Ovary (tissue), 3 donors: ENCODE data around the gene SSB.

ENCODE experiments used
- EP300 ChIP-seq: sonication (generic); formaldehyde crosslinking; IDR thresholded peaks from one replicate; pipeline ENCODE4 v1.6.1; 2017; ENCODE audit warnings: antibody characterized with exemption
- POLR2A ChIP-seq: fragments of 450-650 bp; IDR thresholded peaks from one replicate; pipeline ENCODE4 v1.6.1; 2017; ENCODE audit warnings: antibody characterized with exemption, mild to moderate bottlenecking, moderate library complexity
- TF ChIP-seq, protein P1 (sequence below), 3 donors: fragments of 450-650 bp in 2 of 3; fragments of 200-600 bp in 1 of 3; IDR thresholded peaks; one replicate each; pipeline versions ENCODE4 v1.5.1 to v1.8.0; 2016 to 2022; ENCODE audit warnings: antibody characterized with exemption in 3 of 3, mild to moderate bottlenecking in 1 of 3
- donor health status: DM: no; HTN: no; CAD: no.

DNA sequence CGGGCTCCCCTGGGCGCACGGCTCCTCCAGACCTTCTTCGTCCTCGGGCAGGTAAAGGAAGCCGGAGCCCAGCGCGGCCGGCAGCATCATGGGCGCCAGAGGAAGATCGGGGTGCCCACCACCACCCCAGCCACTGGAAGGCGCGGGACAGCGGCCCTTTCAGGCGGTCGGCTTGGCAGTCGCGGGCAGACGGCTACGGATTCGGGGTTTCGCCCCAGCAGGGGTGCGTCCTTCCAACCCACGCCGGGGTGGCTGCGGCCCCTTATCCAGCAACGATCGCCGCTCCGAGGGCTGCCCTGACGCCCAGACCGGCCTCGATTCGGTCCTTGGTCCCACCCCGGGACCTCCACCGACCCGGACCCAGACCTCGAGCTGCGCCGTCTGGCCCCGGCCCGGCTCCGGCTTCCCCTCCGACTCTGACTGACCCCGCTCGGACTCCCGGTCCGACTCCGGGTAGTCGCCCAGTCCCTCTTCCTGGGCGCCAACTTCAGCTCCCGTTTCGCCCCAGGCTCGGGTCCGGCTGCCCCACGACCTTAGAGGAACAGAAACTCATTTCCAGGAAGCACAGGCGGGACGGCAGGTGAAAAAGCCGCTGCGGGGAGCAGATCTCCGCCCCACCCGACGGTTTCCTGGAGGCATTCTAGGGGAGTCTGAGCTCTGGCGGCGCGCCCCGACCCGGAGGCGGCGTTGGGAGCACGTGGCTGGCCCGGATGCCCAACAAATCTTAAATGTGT is 30.2 kb upstream of the SSB start:
- TF ChIP-seq, protein P1, sequence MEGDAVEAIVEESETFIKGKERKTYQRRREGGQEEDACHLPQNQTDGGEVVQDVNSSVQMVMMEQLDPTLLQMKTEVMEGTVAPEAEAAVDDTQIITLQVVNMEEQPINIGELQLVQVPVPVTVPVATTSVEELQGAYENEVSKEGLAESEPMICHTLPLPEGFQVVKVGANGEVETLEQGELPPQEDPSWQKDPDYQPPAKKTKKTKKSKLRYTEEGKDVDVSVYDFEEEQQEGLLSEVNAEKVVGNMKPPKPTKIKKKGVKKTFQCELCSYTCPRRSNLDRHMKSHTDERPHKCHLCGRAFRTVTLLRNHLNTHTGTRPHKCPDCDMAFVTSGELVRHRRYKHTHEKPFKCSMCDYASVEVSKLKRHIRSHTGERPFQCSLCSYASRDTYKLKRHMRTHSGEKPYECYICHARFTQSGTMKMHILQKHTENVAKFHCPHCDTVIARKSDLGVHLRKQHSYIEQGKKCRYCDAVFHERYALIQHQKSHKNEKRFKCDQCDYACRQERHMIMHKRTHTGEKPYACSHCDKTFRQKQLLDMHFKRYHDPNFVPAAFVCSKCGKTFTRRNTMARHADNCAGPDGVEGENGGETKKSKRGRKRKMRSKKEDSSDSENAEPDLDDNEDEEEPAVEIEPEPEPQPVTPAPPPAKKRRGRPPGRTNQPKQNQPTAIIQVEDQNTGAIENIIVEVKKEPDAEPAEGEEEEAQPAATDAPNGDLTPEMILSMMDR (IDR thresholded peaks at IDR 0.05): no peak
- no peak for TF ChIP-seq POLR2A
- TF ChIP-seq EP300: no peak
